ENCODE data around the gene MUC15. TPM values are rescaled to one million over a fixed set of nuclear protein-coding genes. Genes with fewer than 3 reads are reported as not detected.
A peak's percentile ranks its signal among the peaks of the same experiment; 100 is the strongest.

MUC15 gene
- total RNA-seq, 1 experiment from 2014 or later = not detected

DNA sequence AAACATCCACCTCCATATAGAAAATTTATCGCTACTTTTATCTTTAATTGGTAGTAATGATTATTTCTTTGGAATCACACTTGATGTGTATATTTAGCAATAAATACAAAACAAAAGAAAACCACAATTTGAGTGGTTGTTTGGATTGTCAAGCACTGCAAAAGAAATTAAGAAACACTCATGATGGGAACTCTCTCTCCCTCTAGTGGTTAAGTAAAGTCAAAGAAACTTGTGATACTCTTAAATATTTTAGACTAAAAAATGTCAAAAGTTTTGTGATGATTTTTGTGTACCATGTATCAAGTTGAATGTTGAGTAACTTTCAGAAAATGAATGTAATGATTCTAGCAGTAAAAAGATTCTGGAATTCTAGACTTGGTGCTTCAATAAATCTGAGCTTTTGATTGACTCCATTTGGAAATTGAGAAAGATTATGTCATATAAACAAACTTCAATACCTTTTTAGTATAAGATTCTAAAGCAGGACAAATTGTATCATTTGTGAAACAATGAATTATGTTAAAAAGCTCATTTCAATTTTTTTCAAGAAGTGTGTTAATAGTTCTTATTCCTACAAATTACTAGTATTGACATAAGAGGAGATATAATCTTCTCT lies 20.8 kb downstream of the MUC15 start:
- CTCF ChIA-PET = interaction anchor here (0.6 to 1.1 kb wide), 2 partner anchors 9 to 267 kb away, joined by 3 read pairs; no protein-coding TSS in a partner anchor
- Mint-ChIP-seq H3K27ac (no peak overlapping the region), H3K4me3 (no peak overlapping the region), H3K36me3 (no peaks in the 10 kb centered on the region), H3K27me3 (ENCODE audit: low read depth) (no peaks in the 10 kb centered on the region; the same call in 1 of the 2 replicates), H3K4me1 (0 out of 2 replicates have a peak, but pooled peaks cover 5% of the 10 kb centered on the region), H3K9me3 (no peaks in the 10 kb centered on the region)
- no peak for ATAC-seq
- no peak for DNase-seq (ENCODE audit: low spot score)
- TF ChIP-seq ZNF423 (CRISPR knock-in tag; IDR thresholded peaks at IDR 0.05) = no peak
- no peak for TF ChIP-seq SOX15 (CRISPR knock-in tag; IDR thresholded peaks at IDR 0.05)
- no peak for TF ChIP-seq ZNF263 (CRISPR knock-in tag; IDR thresholded peaks at IDR 0.05; ENCODE audit: low read depth)
- no peak for TF ChIP-seq JAZF1 (CRISPR knock-in tag; IDR thresholded peaks at IDR 0.05)
- TF ChIP-seq SP1 (CRISPR knock-in tag; conservative IDR thresholded peaks at IDR 0.05) = no peak
- TF ChIP-seq IRF2 (CRISPR knock-in tag; IDR thresholded peaks at IDR 0.05; ENCODE audit: borderline replicate concordance, low read depth) = no peak
- no peak for TF ChIP-seq KAT7 (CRISPR knock-in tag; IDR thresholded peaks at IDR 0.05; ENCODE audit: borderline replicate concordance)
- no peak for TF ChIP-seq ZNF232 (CRISPR knock-in tag; IDR thresholded peaks at IDR 0.05)
- TF ChIP-seq ARID4B (CRISPR knock-in tag; IDR thresholded peaks at IDR 0.05; ENCODE audit: borderline replicate concordance) = no peak
- TF ChIP-seq, protein P1, sequence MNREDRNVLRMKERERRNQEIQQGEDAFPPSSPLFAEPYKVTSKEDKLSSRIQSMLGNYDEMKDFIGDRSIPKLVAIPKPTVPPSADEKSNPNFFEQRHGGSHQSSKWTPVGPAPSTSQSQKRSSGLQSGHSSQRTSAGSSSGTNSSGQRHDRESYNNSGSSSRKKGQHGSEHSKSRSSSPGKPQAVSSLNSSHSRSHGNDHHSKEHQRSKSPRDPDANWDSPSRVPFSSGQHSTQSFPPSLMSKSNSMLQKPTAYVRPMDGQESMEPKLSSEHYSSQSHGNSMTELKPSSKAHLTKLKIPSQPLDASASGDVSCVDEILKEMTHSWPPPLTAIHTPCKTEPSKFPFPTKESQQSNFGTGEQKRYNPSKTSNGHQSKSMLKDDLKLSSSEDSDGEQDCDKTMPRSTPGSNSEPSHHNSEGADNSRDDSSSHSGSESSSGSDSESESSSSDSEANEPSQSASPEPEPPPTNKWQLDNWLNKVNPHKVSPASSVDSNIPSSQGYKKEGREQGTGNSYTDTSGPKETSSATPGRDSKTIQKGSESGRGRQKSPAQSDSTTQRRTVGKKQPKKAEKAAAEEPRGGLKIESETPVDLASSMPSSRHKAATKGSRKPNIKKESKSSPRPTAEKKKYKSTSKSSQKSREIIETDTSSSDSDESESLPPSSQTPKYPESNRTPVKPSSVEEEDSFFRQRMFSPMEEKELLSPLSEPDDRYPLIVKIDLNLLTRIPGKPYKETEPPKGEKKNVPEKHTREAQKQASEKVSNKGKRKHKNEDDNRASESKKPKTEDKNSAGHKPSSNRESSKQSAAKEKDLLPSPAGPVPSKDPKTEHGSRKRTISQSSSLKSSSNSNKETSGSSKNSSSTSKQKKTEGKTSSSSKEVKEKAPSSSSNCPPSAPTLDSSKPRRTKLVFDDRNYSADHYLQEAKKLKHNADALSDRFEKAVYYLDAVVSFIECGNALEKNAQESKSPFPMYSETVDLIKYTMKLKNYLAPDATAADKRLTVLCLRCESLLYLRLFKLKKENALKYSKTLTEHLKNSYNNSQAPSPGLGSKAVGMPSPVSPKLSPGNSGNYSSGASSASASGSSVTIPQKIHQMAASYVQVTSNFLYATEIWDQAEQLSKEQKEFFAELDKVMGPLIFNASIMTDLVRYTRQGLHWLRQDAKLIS (CRISPR knock-in tag; IDR thresholded peaks at IDR 0.05; ENCODE audit: borderline replicate concordance) = no peak
- POLR2A ChIA-PET = interaction anchor here (0.7 kb wide), 1 partner anchor 28 kb away, joined by 3 read pairs; no protein-coding TSS in a partner anchor

DNA sequence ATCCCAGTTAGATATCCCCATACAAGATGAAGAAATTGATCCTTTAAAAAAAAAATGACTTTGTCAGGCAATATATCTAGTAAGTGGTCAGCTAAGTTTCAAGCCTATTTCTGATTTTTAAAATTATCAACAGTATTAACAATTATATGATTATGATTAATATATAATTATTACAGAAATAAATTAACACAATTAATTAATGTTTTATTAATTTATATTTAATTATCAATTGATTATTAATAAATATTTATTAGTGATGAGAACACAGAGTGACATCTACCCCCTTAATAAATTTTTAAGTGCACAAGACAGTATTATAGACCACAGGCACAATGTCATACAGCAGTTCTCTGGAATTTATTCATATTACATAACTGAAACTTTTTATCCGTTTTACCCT lies 22.0 kb downstream of the MUC15 start:
- H3K9me3 Mint-ChIP-seq = no peaks in the 10 kb centered on the region
- H3K4me3 Mint-ChIP-seq = no peak overlapping the region
- H3K27me3 Mint-ChIP-seq (ENCODE audit: low read depth) = no peaks in the 10 kb centered on the region; the same call in 1 of the 2 replicates
- no peak overlapping the region for H3K27ac Mint-ChIP-seq
- CTCF ChIA-PET = interaction anchor here (1.0 kb wide), 1 partner anchor 27 kb away, joined by 3 read pairs; no protein-coding TSS in a partner anchor
- H3K36me3 Mint-ChIP-seq = no peaks in the 10 kb centered on the region
- DNase-seq (ENCODE audit: low spot score) (no peak), ATAC-seq (no peak)
- POLR2A ChIA-PET = no interaction called here
- H3K4me1 Mint-ChIP-seq = 0 out of 2 replicates have a peak, but pooled peaks cover 5% of the 10 kb centered on the region
- TF ChIP-seq HMGA2 (CRISPR knock-in tag; IDR thresholded peaks at IDR 0.05) = peak; percentile 95
- no peak for TF ChIP-seq PREB (CRISPR knock-in tag; IDR thresholded peaks at IDR 0.05; ENCODE audit: borderline replicate concordance)
- TF ChIP-seq NFATC4 (CRISPR knock-in tag; IDR thresholded peaks at IDR 0.05) = no peak
